Activated CD8-positive, alpha-beta T cell treated with anti-CD3 and anti-CD28 coated beads, Interleukin-2, amount 10 ng/mL, durations not matched to agents 7 days and 5 days (primary cell): ENCODE results near the gene B4GALT1. TPM values are rescaled to one million over a fixed set of nuclear protein-coding genes. Genes with fewer than 3 reads are reported as not detected.

Experiments used
- ATAC-seq: fragments of 150-1000 bp; cut with Tn5 transposase; one replicate; pipeline ENCODE4 v1.10.0; 2021; ENCODE audit warnings: moderate library complexity
- CTCF ChIA-PET: fragments of 350-600 bp; sonication (Branson Sonifier 250); formaldehyde crosslinking; loops from one replicate; lab custom pipeline; 2021; ENCODE audit warnings: antibody characterized with exemption; lab: Charles Lee
- POLR2A ChIA-PET: fragments of 350-600 bp; sonication (Branson Sonifier 250); formaldehyde crosslinking; loops from one replicate; lab custom pipeline; 2021; ENCODE audit warnings: antibody characterized with exemption; lab: Charles Lee
- DNase-seq: peaks from one replicate; pipeline ENCODE4 v3.0.0-alpha.2; 2020
- H3K27ac Mint-ChIP-seq: one replicate; pipeline ENCODE4 v1.8.0; 2021; ENCODE audit warnings: mild to moderate bottlenecking, mixed read lengths
- H3K27me3 Mint-ChIP-seq: one replicate; pipeline ENCODE4 v1.8.0; 2021; ENCODE audit warnings: low read depth, mixed read lengths
- H3K36me3 Mint-ChIP-seq: one replicate; pipeline ENCODE4 v1.8.0; 2021; ENCODE audit warnings: low read depth, mixed read lengths
- H3K4me1 Mint-ChIP-seq: one replicate; pipeline ENCODE4 v1.8.0; 2021; ENCODE audit warnings: low read depth, mixed read lengths
- H3K4me3 Mint-ChIP-seq: one replicate; pipeline ENCODE4 v1.8.0; 2021; ENCODE audit warnings: mild to moderate bottlenecking, mixed read lengths
- H3K9me3 Mint-ChIP-seq: one replicate; pipeline ENCODE4 v1.8.0; 2022; ENCODE audit warnings: mixed read lengths; ENCODE audit not compliant: insufficient read depth
- total RNA-seq, 2 experiments: library from RNA; stranded (reverse); gene quantifications; one replicate each; pipeline ENCODE4 v1.2.3, GENCODE V29; 2021

Gene B4GALT1
- total RNA-seq, 2 experiments from 2014 or later, result 27.8 to 28.5 TPM

DNA sequence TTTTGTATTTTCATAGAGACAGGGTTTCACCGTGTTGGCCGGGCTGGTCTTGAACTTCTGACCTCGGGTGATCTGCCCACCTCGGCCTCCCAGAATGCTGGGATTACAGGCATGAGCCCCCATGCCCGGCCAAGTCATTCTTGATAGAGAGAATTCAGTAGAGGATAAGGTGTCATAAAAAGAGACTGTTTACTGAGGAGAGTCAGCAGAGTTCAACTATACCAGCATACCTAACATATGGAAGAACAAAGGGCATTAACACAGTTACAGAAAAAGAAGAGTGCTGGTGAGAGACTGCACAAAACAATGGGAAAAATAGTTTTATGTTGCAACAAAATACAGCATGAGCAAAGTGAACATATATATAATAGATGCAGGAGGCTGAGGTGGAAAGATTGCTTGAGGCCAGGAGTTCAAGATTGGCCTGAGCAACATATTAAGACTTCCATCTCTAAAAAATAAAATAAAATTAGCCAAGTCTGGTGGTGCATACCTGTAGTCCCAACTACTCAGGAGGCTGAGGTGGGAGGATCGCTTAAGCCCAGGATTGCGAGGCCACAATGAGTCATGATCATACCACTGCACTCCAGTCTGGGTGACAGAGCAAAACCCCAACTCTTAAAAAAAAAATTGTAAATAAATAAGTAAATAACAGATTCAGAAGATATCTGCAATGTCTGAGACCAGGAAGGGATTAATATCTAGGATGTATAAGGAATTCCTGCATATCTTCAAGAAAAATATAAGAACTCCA, 19.5 kb downstream of the B4GALT1 start:
- CTCF ChIA-PET, result no interaction called here
- no peaks in the 10 kb centered on the region for H3K27me3 Mint-ChIP-seq
- H3K27ac Mint-ChIP-seq, result no peak overlapping the region
- H3K36me3 Mint-ChIP-seq, result peaks cover 9% of the 10 kb centered on the region
- H3K9me3 Mint-ChIP-seq, result no peaks in the 10 kb centered on the region
- peaks cover 66% of the 10 kb centered on the region for H3K4me1 Mint-ChIP-seq
- POLR2A ChIA-PET, result no interaction called here
- no peak overlapping the region for H3K4me3 Mint-ChIP-seq
- no peak for DNase-seq
- ATAC-seq, result no peak

DNA sequence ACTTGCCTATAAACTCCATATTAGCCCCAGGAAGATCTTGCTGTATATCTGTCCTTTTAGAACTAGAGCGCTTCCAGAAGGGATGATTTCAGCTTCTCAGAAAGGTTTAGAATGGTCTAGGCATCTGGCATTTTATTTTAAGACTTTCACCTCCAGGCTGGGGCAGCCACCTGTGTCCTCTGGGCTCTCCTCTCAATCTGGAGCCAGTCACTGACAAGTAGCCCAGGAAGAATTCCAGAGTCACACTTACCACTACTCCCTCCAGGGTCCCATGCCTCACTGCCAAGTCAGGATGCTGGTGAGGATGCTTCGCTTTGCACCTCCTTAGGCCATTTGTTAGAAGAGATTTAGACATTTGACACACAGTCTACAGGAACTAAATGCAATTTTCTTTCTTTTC, 20.8 kb downstream of the B4GALT1 start:
- DNase-seq (no peak), ATAC-seq (no peak)
- CTCF ChIA-PET, result interaction anchor here (0.9 kb wide), 1 partner anchor 13 kb away, joined by 3 read pairs; no protein-coding TSS in a partner anchor
- Mint-ChIP-seq H3K27ac (no peak overlapping the region), H3K9me3 (no peaks in the 10 kb centered on the region), H3K4me3 (no peak overlapping the region), H3K27me3 (no peaks in the 10 kb centered on the region), H3K4me1 (peaks cover 68% of the 10 kb centered on the region), H3K36me3 (peaks cover 14% of the 10 kb centered on the region)
- POLR2A ChIA-PET, result interaction anchor here (0.5 kb wide), 1 partner anchor 10 kb away, joined by 3 read pairs; no protein-coding TSS in a partner anchor

DNA sequence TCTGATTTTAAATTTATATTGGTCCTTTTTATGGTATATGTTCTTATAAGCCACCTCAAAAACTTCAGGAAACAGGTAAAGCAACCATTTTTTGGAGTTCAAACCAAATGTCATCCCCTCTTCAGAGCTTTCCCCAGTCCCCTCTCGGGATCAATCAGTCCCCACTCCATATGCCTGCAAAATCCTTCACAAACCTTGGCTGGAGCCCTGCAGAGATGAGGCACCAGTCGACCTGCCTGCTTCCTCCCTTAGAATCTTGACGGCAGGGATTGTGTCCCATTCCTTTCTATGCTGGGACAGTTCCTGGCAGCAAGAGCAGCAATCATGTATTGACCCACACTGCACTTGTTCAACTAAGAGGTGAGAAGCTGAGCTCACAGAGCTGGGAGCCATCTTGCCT, 22.6 kb downstream of the B4GALT1 start:
- H3K9me3 Mint-ChIP-seq, result no peaks in the 10 kb centered on the region
- no peaks in the 10 kb centered on the region for H3K27me3 Mint-ChIP-seq
- H3K4me1 Mint-ChIP-seq, result peaks cover 74% of the 10 kb centered on the region
- ChIA-PET POLR2A (interaction anchor here (1.5 kb wide), 1 partner anchor 23 kb away, joined by 4 read pairs; the partner anchor contains the start of gene B4GALT1), CTCF (interaction anchor here (1.2 to 1.5 kb wide), 3 partner anchors 10 to 29 kb away, joined by 3 to 4 read pairs (median 3); no protein-coding TSS in a partner anchor)
- H3K27ac Mint-ChIP-seq, result no peak overlapping the region
- peaks cover 19% of the 10 kb centered on the region for H3K36me3 Mint-ChIP-seq
- ATAC-seq (no peak), DNase-seq (no peak)
- no peak overlapping the region for H3K4me3 Mint-ChIP-seq

DNA sequence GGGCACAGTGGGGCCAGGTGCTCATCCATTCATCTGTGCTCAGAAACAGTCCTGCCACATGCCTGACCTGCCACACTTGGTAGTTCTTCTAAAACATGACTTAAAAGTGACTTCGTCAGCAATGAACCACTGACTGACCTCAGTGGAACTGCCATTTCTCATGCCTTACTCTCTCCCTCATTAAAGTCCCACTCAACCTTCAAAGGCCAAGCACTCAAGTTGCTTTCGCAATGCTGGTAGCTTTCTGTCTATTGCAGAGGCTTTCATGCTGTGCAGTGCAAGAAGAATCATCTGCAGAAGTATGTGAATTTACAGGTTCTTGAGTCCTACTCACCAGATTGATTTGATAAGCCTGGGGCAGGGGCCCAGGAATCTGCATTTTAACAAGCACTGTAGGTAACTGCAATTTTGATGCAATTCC, 23.9 kb downstream of the B4GALT1 start:
- Mint-ChIP-seq H3K27ac (peak overlapping the region; percentile 40), H3K36me3 (peaks cover 19% of the 10 kb centered on the region)
- DNase-seq, result no peak

DNA sequence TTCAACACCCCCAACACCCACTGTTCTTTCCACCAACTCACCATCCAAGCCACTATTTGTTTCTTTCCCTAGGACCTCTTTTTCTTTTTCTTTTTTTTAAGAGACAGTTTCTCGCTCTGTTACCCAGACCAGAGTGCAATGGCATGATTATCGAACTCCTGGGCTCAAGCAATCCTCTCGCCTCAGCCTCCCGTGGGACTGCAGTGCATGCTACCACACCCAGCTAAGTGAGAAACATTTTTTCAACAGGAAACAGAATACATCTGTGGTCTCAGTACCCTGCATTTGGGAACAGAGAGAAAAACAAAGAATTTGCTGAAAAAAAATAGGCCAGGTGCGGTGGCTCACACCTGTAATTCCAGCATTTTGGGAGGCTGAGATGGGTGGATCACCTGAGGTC, 24.6 kb downstream of the B4GALT1 start:
- no peak for DNase-seq
- Mint-ChIP-seq H3K36me3 (peaks cover 19% of the 10 kb centered on the region), H3K27ac (peak overlapping the region; percentile 84), H3K27me3 (no peaks in the 10 kb centered on the region), H3K9me3 (no peaks in the 10 kb centered on the region), H3K4me3 (peak overlapping the region; percentile 19), H3K4me1 (peaks cover 85% of the 10 kb centered on the region)
- ChIA-PET POLR2A (interaction anchor here (0.6 kb wide), 1 partner anchor 17 kb away, joined by 3 read pairs; no protein-coding TSS in a partner anchor), CTCF (no interaction called here)
- ATAC-seq, result peak; percentile 31

More for the DNA sequence above, 23.9 kb downstream of the B4GALT1 start:
- CTCF ChIA-PET, result interaction anchor here (0.6 to 1.3 kb wide), 3 partner anchors 9 to 83 kb away, joined by 3 to 5 read pairs (median 3); no protein-coding TSS in a partner anchor
- Mint-ChIP-seq H3K4me1 (peaks cover 83% of the 10 kb centered on the region), H3K4me3 (peak overlapping the region; percentile 1), H3K9me3 (no peaks in the 10 kb centered on the region), H3K27me3 (no peaks in the 10 kb centered on the region)
- peak; percentile 31 for ATAC-seq
- POLR2A ChIA-PET, result interaction anchor here (0.6 to 1.5 kb wide), 4 partner anchors 9 to 24 kb away, joined by 3 to 4 read pairs (median 4); partner anchors contain the start of gene B4GALT1

DNA sequence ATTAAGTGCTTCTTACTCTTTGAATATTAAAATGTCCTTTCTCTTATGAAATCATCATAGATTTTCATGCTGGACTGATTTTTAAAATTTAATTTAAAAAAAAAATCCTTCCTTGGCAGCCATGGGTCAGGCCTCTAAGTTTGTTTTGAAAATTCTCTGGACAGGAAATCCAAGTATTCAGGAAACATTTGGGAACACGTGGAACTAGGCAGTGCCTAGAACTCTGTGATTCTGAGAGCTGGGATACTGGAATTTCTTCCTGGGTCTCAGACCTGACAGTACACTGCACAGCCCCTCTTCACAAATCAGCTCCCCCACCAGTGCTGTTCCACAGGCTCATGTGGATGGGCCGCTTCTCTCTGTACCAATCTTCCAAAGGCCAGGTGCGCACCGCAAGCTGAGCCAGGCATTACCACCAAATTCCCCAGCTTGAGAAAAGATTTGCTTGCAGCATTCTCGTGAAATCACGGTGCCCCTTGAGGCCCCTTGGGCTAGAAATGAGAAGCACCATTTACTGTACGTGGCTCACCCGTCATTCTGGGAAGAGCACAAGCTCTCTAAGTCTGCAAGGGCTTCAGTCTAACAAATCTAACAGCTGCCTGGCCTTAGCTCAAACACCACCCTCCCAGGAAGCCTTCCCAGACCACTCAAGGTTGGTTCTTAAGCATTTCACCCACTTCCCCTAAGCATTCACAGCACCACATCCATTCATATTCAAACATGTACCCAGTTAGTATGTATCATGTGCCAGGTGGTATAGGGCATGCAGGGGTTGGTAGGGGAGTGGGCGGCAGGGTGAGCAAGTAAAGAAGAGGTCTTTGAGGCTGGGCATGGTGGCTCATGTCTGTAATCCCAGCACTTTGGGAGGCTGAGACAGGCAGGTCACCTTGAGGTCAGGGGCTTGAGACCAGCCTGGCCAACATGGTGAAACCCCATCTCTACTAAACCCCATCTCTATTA, 26.5 kb downstream of the B4GALT1 start:
- Mint-ChIP-seq H3K4me3 (no peak overlapping the region), H3K27me3 (no peaks in the 10 kb centered on the region), H3K36me3 (peaks cover 16% of the 10 kb centered on the region), H3K27ac (peak overlapping the region; percentile 83), H3K9me3 (no peaks in the 10 kb centered on the region), H3K4me1 (peaks cover 88% of the 10 kb centered on the region)
- no peak for ATAC-seq
- POLR2A ChIA-PET, result interaction anchor here (1.2 to 2.2 kb wide), 4 partner anchors 10 to 21 kb away, joined by 3 to 7 read pairs (median 4); no protein-coding TSS in a partner anchor
- DNase-seq, result no peak
- CTCF ChIA-PET, result interaction anchor here (0.6 to 3.2 kb wide), 5 partner anchors 10 to 86 kb away, joined by 3 to 16 read pairs (median 3); partner anchors contain the start of gene B4GALT1

DNA sequence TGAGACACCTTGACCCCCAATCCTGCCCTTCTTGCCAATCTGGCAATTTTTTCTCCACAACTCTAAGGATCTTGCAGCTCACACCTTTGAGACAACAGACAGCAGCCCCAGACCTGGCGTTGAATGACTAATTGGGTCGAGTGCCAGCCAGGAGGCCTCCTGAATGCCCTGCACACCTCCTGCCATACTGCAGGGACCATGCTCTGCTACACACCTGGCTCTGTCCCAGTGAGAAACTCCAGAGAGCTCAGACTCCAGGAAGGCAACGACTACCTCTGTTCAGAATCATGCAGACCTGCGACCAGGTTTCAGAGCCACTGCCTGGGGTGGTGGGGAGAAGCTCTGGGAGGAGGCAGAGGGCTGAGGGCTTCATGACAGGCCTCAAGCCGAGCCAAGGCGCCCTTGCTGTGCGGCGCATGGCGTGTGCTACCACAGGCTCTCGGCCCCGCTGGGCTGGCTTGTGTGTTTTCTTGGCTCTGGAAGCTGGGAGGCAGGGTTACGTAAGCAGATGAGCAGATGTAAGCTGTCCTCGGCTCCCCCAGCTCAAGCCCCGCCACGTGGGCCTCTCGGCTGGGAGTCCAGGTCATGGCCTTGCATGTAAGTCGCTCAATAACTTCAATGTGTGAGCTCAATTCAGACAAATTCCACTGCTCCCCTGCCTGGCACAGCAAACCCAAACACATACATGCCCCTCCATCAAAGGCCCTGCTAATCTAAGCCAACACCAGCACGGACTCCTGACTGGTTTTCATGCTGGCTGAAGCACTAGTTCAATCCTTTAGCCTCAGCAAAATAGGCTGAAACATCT, 27.5 kb downstream of the B4GALT1 start:
- Mint-ChIP-seq H3K4me1 (peaks cover 87% of the 10 kb centered on the region), H3K27ac (peak overlapping the region; percentile 31), H3K4me3 (no peak overlapping the region), H3K9me3 (no peaks in the 10 kb centered on the region), H3K36me3 (peaks cover 17% of the 10 kb centered on the region), H3K27me3 (no peaks in the 10 kb centered on the region)
- no peak for DNase-seq
- POLR2A ChIA-PET, result interaction anchor here (1.2 to 2.2 kb wide), 3 partner anchors 9 to 22 kb away, joined by 3 to 7 read pairs (median 5); no protein-coding TSS in a partner anchor
- CTCF ChIA-PET, result interaction anchor here (1.3 to 3.2 kb wide), 5 partner anchors 11 to 87 kb away, joined by 3 to 16 read pairs (median 5); no protein-coding TSS in a partner anchor
- ATAC-seq, result no peak

DNA sequence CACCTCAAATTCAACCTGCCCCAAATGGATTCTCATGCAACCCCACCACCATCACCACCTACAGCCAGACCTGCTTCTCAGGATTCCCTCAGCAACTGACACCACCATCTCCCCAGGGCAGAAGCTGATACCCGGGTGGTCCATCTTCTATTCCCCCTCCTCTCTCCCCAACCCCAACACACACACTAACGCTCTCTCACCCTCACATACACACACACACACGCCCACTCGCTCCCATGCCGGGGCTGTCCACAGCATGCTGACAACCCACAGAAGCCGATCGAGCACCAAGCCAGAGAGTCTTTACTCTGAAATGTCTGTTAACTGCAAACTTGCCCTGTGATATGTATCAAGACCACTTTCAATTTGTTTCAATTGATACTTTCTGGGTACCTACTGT, 28.4 kb downstream of the B4GALT1 start:
- H3K36me3 Mint-ChIP-seq, result peaks cover 18% of the 10 kb centered on the region
- ChIA-PET POLR2A (interaction anchor here (1.8 kb wide), 1 partner anchor 8 kb away, joined by 5 read pairs; no protein-coding TSS in a partner anchor), CTCF (interaction anchor here (1.3 to 3.2 kb wide), 4 partner anchors 12 to 88 kb away, joined by 3 to 16 read pairs (median 4); no protein-coding TSS in a partner anchor)
- ATAC-seq (no peak), DNase-seq (no peak)
- H3K9me3 Mint-ChIP-seq, result no peaks in the 10 kb centered on the region
- no peak overlapping the region for H3K4me3 Mint-ChIP-seq
- H3K27ac Mint-ChIP-seq, result peak overlapping the region; percentile 41
- H3K27me3 Mint-ChIP-seq, result no peaks in the 10 kb centered on the region
- peaks cover 78% of the 10 kb centered on the region for H3K4me1 Mint-ChIP-seq

DNA sequence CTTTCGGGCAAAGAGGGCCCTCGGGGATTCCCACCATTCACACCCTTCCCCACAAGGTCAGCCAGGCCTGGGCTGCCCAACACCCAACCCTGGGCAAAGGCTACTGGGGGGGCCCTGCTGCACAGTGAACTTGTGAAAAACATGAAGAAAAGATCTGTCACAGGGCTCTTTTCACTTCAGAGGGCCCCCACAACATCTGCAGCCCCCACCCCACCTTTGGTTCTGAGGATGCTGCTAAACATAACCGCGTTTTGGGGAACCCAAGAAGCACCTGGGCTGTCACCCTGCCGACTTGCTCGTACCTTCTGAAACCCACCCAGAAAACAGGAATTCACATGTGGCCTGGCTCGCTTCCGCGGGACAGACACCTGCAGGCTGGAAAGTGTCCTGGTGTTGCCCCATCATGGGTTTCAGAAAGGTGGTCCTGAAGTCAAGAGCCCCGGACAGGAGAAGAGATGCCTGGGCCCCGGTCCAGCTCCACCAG, 29.3 kb downstream of the B4GALT1 start:
- ChIA-PET CTCF (interaction anchor here (0.7 kb wide), 1 partner anchor 14 kb away, joined by 3 read pairs; no protein-coding TSS in a partner anchor), POLR2A (no interaction called here)
- Mint-ChIP-seq H3K4me1 (peaks cover 70% of the 10 kb centered on the region), H3K27me3 (no peaks in the 10 kb centered on the region), H3K36me3 (peaks cover 23% of the 10 kb centered on the region), H3K4me3 (no peak overlapping the region), H3K9me3 (no peaks in the 10 kb centered on the region), H3K27ac (peak overlapping the region; percentile 58)
- ATAC-seq (no peak), DNase-seq (no peak)
